AG04449 (cell line): ENCODE measurements around the gene MAMDC4.

Source experiments
- CTCF ChIA-PET: fragments of 350-600 bp; formaldehyde crosslinking; extraction: SDS; loops from one replicate; lab custom pipeline; 2021; ENCODE audit warnings: antibody characterized with exemption; lab: Yijun Ruan, JAX
- POLR2A ChIA-PET: fragments of 400-600, 350-600 bp; formaldehyde crosslinking; extraction: SDS; loops from one replicate; lab custom pipeline; 2020; ENCODE audit warnings: antibody characterized with exemption, inconsistent platforms; lab: Yijun Ruan, JAX
- DNase-seq: peaks from one replicate; pipeline ENCODE4 v3.0.0-alpha.2; 2010; ENCODE audit warnings: low read depth, low spot score
- H3K4me3 ChIP-seq: 2 replicates; pipeline ENCODE4 v1.5.1; 2011; ENCODE audit warnings: low read depth, mild to moderate bottlenecking, control low read depth, low read length
- CTCF ChIP-seq: IDR thresholded peaks from one replicate; pipeline ENCODE4 v1.5.1; 2011; ENCODE audit warnings: mild to moderate bottlenecking, moderate library complexity, low read length, control low read depth, inconsistent platforms; ENCODE audit not compliant: insufficient read depth; ENCODE audit errors: missing control alignments

The MAMDC4 gene

GRCh38 chr9:136814725-136815421 lies 37.3 kb upstream of the MAMDC4 start:
- H3K4me3 ChIP-seq: no peak overlapping the region
- POLR2A ChIA-PET: no interaction called here
- TF ChIP-seq CTCF: no peak
- DNase-seq: no peak
- CTCF ChIA-PET: interaction anchor here (0.8 to 2.1 kb wide), 7 partner anchors 9 to 220 kb away, joined by 3 to 7 read pairs (median 5); partner anchors contain the start of genes ABCA2 and AJM1

- CTCF ChIA-PET: interaction anchor here (1.2 to 2.1 kb wide), 7 partner anchors 8 to 220 kb away, joined by 3 to 7 read pairs (median 5); partner anchors contain the start of genes ABCA2 and AJM1
- no peak for DNase-seq
- no peak overlapping the region for H3K4me3 ChIP-seq
- TF ChIP-seq CTCF: no peak
- POLR2A ChIA-PET: no interaction called here
These were observed 36.7 kb upstream of the MAMDC4 start for GRCh38 chr9:136815422-136815782.

GRCh38 chr9:136820971-136821825 lies 30.9 kb upstream of the MAMDC4 start:
- no peak for DNase-seq
- POLR2A ChIA-PET: interaction anchor here (1.0 kb wide), 1 partner anchor 11 kb away, joined by 3 read pairs; no protein-coding TSS in a partner anchor

GRCh38 chr9:136821826-136822544 lies 30.2 kb upstream of the MAMDC4 start:
- POLR2A ChIA-PET: interaction anchor here (1.0 to 1.1 kb wide), 2 partner anchors 10 to 12 kb away, joined by 3 read pairs; no protein-coding TSS in a partner anchor
- CTCF ChIA-PET: interaction anchor here (0.6 to 1.1 kb wide), 2 partner anchors 15 to 20 kb away, joined by 3 to 5 read pairs; partner anchors contain the start of genes AJM1 and RABL6
- H3K4me3 ChIP-seq: no peak overlapping the region
- no peak for TF ChIP-seq CTCF
- no peak for DNase-seq

More at GRCh38 chr9:136820971-136821825, 30.9 kb upstream of the MAMDC4 start:
- CTCF ChIA-PET: interaction anchor here (1.0 to 3.0 kb wide), 2 partner anchors 11 to 214 kb away, joined by 3 to 12 read pairs; no protein-coding TSS in a partner anchor
- TF ChIP-seq CTCF: no peak
- no peak overlapping the region for H3K4me3 ChIP-seq

GRCh38 chr9:136823136-136824046 lies 28.8 kb upstream of the MAMDC4 start:
- DNase-seq: no peak
- POLR2A ChIA-PET: interaction anchor here (1.1 kb wide), 1 partner anchor 9 kb away, joined by 3 read pairs; no protein-coding TSS in a partner anchor
- H3K4me3 ChIP-seq: no peak overlapping the region
- CTCF ChIA-PET: interaction anchor here (1.1 to 1.7 kb wide), 4 partner anchors 8 to 19 kb away, joined by 5 to 7 read pairs (median 5); partner anchors contain the start of gene AJM1
- no peak for TF ChIP-seq CTCF
